NCI-H82 treated with DMSO at 0.1 percent for 48 hours (cell line): ENCODE measurements around the gene LCA5L.
"Not testable (repeated sequence)": the region's sequence is repeated elsewhere in the genome, so short reads cannot be mapped to it uniquely, and the experiment has no call there.

Source experiments
- DNase-seq: peaks from one replicate; lab custom pipeline; 2025; ENCODE audit not compliant: unreplicated experiment; lab: John Stamatoyannopoulos, UW

Gene LCA5L

GRCh38 chr21:39388038-39388810, 57.4 kb downstream of the LCA5L start:
- peak; percentile 62 for DNase-seq

DNA sequence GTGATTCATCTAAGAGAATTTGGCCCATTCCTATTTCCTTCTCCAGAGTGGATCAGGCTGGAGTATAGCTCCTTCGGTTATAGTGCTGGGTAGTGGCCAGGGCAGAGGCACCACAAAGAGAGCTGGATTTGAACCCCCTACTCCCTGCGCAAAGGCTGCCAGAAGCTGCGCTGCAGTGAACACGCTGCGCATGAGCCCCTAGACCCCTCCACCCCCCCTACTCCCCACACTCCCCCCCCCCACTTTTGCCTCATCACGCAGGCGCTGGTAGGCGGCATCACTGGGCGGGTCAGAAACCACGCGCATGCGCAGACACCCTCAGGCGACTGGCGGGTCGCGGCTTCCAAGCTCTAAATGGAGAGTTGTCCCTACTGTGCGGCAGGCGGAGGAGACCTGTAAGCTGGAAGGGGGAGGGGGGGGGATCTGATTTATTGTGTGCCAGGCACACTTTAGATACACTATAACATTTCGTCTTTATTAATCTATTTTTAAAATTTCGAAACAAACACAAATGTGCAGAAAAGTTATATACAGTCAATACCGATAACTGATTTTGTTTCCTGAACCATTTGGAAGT, 58.0 kb downstream of the LCA5L start:
- peak; percentile 90 for DNase-seq

DNA sequence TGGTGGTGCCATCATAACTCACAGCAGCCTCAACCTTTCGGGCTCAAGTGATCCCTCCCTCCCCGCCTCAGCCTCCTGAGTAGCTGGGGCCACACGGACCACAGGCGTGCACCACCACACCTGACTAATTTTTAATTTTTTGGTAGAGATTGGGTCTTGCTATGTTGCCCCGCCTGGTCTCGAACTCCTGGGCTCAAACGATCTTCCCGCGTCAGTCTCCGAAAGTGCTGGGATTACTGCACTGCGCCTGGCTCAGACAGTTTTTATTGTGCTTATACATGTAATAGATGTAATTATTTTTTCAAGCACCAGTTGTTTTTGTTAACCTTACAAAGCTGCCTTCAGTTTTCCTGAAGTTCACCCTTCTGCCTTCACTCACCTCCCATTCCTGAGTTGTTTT, 58.7 kb downstream of the LCA5L start:
- DNase-seq, result no peak

GRCh38 chr21:39386194-39386593, 59.4 kb downstream of the LCA5L start:
- DNase-seq, result no peak

DNA sequence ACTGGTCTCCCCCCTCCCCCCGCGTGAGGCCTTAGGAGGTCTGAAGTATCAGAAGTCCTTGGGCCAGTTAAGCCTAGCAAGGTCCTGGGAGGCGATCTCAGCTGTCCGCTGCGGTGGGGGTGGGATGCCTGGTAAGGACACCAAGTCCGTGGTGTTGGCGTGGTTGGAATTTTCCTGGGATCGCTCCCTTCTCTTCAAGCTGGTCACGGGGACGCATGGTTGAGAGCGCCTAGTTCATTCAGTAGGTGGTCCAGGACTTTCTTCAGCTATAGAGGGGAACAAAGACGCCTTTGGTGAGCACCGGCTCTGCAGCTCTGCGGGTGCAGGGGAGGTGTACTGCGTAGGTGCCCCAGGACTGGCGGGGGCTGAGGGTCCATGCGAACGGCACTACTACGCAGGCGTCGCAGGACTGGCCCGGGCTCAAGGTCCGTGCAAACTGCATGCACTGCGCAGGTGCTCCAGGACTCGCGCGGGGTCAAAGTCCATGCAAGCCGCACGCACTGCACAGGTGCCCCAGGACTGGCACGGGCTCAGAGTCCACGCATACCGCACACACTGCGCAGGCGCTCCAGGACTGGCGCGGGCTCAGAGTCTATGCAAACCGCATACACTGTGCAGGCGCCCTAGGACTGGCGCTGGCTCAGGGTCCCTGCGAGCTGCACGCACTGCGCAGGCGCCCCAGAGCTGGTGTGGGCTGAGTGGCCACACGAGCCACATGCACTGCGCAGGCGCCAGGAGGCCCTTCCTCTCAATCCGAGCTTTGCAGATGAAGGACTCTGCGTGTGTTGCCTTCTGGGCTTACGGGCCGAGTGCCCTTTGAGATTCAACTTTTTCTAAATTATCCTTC, 60.1 kb downstream of the LCA5L start:
- peak; percentile 13 for DNase-seq

GRCh38 chr21:39384674-39385298, 60.8 kb downstream of the LCA5L start:
- no peak for DNase-seq

GRCh38 chr21:39382096-39382495, 63.5 kb downstream of the LCA5L start:
- DNase-seq, result not testable (repeated sequence)

- no peak for DNase-seq
Measured at GRCh38 chr21:39381009-39381408, 64.6 kb downstream of the LCA5L start.

DNA sequence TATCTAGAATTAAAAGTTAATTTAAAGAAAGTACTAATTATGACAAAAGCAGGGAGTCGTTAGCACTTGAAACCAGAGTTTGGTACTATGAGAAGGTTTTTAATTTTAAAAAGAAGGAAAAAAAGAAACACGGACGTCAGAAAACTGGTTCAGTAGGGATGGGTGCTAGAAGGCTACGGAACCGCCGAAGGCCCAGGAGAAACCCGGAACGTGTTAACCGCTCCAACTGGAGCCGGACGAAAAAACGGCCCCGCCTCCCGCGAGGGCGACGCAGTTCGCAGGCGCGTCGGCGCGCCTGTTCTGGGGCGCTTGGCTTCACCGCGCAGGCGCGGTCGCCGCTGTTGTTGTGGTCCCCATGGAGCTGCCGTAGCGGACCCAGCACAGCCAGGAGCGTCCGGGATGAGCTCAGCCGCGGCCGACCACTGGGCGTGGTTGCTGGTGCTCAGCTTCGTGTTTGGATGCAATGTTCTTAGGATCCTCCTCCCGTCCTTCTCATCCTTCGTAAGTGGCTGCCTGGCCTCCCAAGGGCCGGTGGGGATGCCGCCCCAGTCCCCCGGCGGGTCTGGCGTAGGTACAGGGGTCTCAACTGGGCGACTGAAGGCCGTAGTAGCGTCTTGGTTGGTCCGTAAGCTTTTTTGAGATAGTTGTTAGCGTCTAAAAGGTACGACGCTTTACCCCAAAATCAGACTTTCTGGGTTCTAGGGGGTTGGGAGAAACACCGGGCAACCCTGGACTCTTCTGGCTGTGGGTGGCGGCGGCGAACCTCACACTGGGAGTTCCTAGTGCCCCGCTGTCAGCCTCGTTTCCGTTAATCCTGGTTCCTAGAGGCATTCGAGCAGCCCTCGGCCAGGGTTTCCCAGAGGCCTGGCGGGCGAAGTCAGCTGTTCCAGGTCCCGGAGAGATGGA, 65.3 kb downstream of the LCA5L start:
- peak; percentile 66 for DNase-seq

- DNase-seq, result no peak
Measured at GRCh38 chr21:39377444-39378050, 68.0 kb downstream of the LCA5L start.

- no peak for DNase-seq
Measured at GRCh38 chr21:39375446-39375845, 70.1 kb downstream of the LCA5L start.

DNA sequence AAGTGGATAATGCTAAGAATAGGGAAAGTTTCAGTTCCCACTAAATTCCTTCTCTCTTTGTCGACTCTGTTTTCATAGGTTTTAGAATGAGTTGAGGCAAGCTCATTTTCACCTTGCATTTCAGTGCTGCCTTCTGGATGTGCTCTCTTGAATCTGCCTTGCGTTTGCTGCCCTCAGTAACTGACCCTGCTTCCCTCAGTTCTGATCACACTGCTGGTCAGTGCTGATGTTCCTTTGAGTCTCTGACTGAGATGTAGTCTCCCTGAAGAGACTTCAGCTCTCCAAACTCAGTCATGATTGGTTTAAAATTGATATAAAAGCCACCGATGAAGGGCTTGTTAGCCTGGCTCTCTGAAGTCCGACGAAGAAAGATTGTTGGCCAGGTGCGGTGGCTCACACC, 71.5 kb downstream of the LCA5L start:
- DNase-seq, result no peak

DNA sequence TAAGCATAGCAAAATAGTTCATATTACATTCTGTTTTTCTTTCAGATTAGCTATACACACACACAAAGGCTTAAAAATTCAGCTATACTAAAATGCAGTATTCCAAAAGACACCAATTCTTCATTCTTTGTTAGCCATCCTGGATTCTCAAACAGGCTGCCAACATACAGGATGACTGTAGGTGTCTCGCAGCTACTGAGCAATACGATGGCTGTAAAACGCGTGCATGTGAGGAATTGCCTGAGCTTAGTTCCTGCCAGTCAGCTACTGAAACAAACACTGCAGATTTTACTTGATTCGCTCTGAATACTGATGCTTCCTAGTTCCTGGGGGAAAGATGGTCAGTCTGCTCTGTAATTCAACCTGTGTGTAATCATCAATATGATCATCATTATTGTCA, 71.9 kb downstream of the LCA5L start:
- no peak for DNase-seq

GRCh38 chr21:39369896-39370288, 75.7 kb downstream of the LCA5L start:
- DNase-seq, result not testable (repeated sequence)

GRCh38 chr21:39367783-39368182, 77.8 kb downstream of the LCA5L start:
- DNase-seq, result no peak

- DNase-seq, result no peak
Measured at GRCh38 chr21:39366563-39366962, 79.0 kb downstream of the LCA5L start.

- DNase-seq, result no peak
Measured at GRCh38 chr21:39364949-39365348, 80.6 kb downstream of the LCA5L start.

DNA sequence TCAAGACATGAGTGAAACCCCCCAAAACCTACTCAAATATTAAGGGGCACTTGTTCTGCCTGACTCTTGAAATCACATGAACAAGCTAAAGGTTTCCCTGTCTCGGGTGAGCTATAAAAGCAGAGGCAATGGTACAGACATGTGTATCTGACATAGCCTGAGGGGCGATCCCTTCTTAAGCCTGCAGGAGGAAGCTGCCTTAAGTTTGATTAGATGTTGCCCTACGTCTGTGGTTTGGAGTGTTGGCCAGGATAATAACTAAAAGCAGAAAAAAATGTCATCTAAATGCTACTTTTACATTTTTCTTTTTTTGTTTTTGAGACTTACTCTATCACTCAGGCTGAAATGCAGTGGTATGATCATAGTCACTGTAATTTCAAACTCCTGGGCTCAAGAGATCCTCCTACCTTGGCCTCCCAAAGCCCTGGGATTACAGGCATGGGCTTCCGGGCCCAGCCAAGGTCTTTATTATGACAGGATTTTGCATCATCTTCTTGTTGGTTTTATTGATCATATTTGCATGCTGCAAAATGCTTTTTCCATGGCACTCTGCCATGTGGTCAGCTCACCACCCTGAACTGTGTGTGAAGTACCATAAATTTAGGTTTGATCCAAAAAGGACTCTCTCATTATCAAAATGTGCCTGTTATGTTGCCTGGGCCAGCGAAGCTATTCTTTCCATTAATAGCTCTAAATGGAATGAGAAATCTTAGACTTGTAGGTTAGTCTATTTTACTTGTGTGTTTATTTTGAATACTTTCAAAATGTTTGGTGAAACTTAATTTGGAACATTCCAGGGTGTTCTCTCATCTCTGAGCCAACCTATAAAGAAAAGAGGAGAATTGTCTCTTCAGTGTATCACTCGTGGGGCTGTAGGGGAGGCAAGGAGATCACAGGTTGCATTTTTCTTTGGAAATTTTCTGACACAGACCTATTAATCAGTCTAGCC, 81.7 kb downstream of the LCA5L start:
- no peak for DNase-seq

DNA sequence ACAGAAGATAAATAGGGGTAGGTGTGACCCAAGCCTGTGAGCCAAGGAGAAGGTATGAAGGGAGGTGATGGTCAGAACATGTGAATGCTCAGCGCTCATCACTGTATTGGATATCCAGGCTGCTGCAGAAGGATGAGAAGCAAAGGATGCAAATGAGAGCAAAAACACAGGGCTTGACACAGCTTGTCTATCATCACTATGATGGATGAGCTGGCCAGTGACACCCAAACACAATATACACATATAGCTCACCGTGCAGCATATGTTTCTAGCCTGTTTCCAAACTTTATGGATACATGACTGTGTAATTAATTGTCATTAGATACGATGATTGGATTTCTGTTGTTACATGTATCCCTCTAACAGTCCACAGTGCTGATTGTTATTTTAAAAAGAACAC, 82.8 kb downstream of the LCA5L start:
- DNase-seq, result no peak
